22Rv1 (cell line): ENCODE measurements around the gene MAP2K3.

Experiments
- H3K27ac ChIP-seq: fragments of 450-650 bp; 2 replicates; pipeline ENCODE4 v1.5.1; 2017
- CTCF ChIP-seq: fragments of 450-650 bp; IDR thresholded peaks from 2 replicates; pipeline ENCODE4 v1.5.1; 2017; ENCODE audit warnings: mild to moderate bottlenecking
- ZFX ChIP-seq: fragments of 450-650 bp; IDR thresholded peaks from 2 replicates; pipeline ENCODE4 v1.6.1; 2017; ENCODE audit warnings: antibody characterized with exemption, borderline replicate concordance

Gene MAP2K3

GRCh38 chr17:21289175-21289901 lies 4.8 kb downstream of the MAP2K3 start:
- peak overlapping the region; percentile 89 for H3K27ac ChIP-seq
- TF ChIP-seq CTCF (no peak), ZFX (no peak)

- TF ChIP-seq CTCF: no peak
- no peak for TF ChIP-seq ZFX
- peak overlapping the region; percentile 89; the same call in 1 of the 2 replicates for H3K27ac ChIP-seq
These were observed 5.5 kb downstream of the MAP2K3 start for GRCh38 chr17:21289902-21290571.

GRCh38 chr17:21291357-21291756 lies 6.8 kb downstream of the MAP2K3 start:
- no peak overlapping the region for H3K27ac ChIP-seq
- TF ChIP-seq CTCF (no peak), ZFX (no peak)

- TF ChIP-seq CTCF: no peak
- no peak for TF ChIP-seq ZFX
- H3K27ac ChIP-seq: no peak overlapping the region
These were observed 7.4 kb downstream of the MAP2K3 start for GRCh38 chr17:21291862-21292261.

- TF ChIP-seq CTCF (no peak), ZFX (no peak)
- H3K27ac ChIP-seq: no peak overlapping the region
These were observed 8.6 kb downstream of the MAP2K3 start for GRCh38 chr17:21292867-21293830.

GRCh38 chr17:21293831-21294210 lies 9.3 kb downstream of the MAP2K3 start:
- no peak overlapping the region for H3K27ac ChIP-seq
- TF ChIP-seq ZFX: no peak
- no peak for TF ChIP-seq CTCF
